CD14-positive monocyte (primary cell): ENCODE data around the gene NUDT1. TPM values are rescaled to one million over a fixed set of nuclear protein-coding genes. Genes with fewer than 3 reads are reported as not detected.

Experiments
- DNase-seq, 3 donors: peaks; one replicate each; pipeline ENCODE4 v3.0.0-alpha.2; 2011 to 2022
- H2AFZ ChIP-seq: 2 replicates; pipeline ENCODE4 v1.6.0; 2012; ENCODE audit warnings: mild to moderate bottlenecking, low read depth, low read length, inconsistent platforms; ENCODE audit not compliant: insufficient read depth, poor library complexity, severe bottlenecking
- H3K27ac ChIP-seq, 2 donors: 1 replicate in 1 of 2; 2 replicates in 1 of 2; pipeline ENCODE4 v1.5.1; 2012 to 2013; ENCODE audit warnings: low read length in 2 of 2, control low read depth in 1 of 2, inconsistent platforms in 1 of 2, low read depth in 1 of 2, mild to moderate bottlenecking in 1 of 2
- H3K27me3 ChIP-seq, 2 donors: one replicate each; pipeline versions ENCODE4 v1.6.0 to v1.6.1; 2011 to 2013; ENCODE audit warnings: low read length in 2 of 2; ENCODE audit not compliant: control insufficient read depth in 2 of 2, insufficient read depth in 2 of 2
- H3K36me3 ChIP-seq, 2 donors: replicated peaks in 1 of 2; 1 replicate in 1 of 2; 2 replicates in 1 of 2; pipeline versions ENCODE4 v1.5.1 to v1.6.1; 2012 to 2013; ENCODE audit warnings: low read length in 2 of 2, control low read depth in 1 of 2, inconsistent platforms in 1 of 2, mild to moderate bottlenecking in 1 of 2; ENCODE audit not compliant: insufficient read depth in 2 of 2, control insufficient read depth in 1 of 2
- H3K4me1 ChIP-seq, 2 donors: 1 replicate in 1 of 2; 2 replicates in 1 of 2; pipeline versions ENCODE4 v1.5.1 to v1.6.1; 2012 to 2013; ENCODE audit warnings: low read length in 2 of 2, control low read depth in 1 of 2, inconsistent platforms in 1 of 2, mild to moderate bottlenecking in 1 of 2, moderate library complexity in 1 of 2; ENCODE audit not compliant: insufficient read depth in 2 of 2, control insufficient read depth in 1 of 2
- H3K4me2 ChIP-seq: replicated peaks from 2 replicates; pipeline ENCODE3; 2012; ENCODE audit warnings: low read length, moderate library complexity, mild to moderate bottlenecking; ENCODE audit not compliant: poor library complexity, severe bottlenecking; ENCODE audit errors: extremely low read depth
- H3K4me3 ChIP-seq, 3 experiments: fragments of 200-600 bp in 1 of 3; sonication (generic) in 1 of 3; replicated peaks in 1 of 3; 1 replicate in 2 of 3; 2 replicates in 1 of 3; pipeline ENCODE4 v1.5.1; 2011 to 2013; ENCODE audit warnings: low read length in 3 of 3, mild to moderate bottlenecking in 3 of 3, control low read depth in 2 of 3, low read depth in 2 of 3, inconsistent platforms in 1 of 3, moderate library complexity in 1 of 3
- H3K79me2 ChIP-seq: 2 replicates; pipeline ENCODE4 v1.6.0; 2012; ENCODE audit warnings: mild to moderate bottlenecking, control low read depth, inconsistent platforms, low read length, moderate library complexity; ENCODE audit not compliant: insufficient read depth
- H3K9ac ChIP-seq: 2 replicates; pipeline ENCODE4 v1.6.0; 2017; ENCODE audit warnings: low read length, mild to moderate bottlenecking; ENCODE audit not compliant: insufficient read depth, poor library complexity, severe bottlenecking
- H3K9me3 ChIP-seq, 2 donors: replicated peaks in 1 of 2; 1 replicate in 1 of 2; 2 replicates in 1 of 2; pipeline versions ENCODE4 v1.5.1 to v1.6.1; 2012 to 2013; ENCODE audit warnings: low read length in 2 of 2, control low read depth in 1 of 2; ENCODE audit not compliant: control insufficient read depth in 1 of 2, insufficient read depth in 1 of 2
- H4K20me1 ChIP-seq: 2 replicates; pipeline ENCODE4 v1.6.0; 2012; ENCODE audit warnings: mild to moderate bottlenecking, low read length, control low read depth, moderate library complexity; ENCODE audit not compliant: insufficient read depth
- H3K27ac Mint-ChIP-seq, 7 donors: one replicate each; pipeline ENCODE4 v1.8.0; 2020; ENCODE audit warnings: mild to moderate bottlenecking in 7 of 7, mixed read lengths in 7 of 7, moderate library complexity in 6 of 7, inconsistent platforms in 2 of 7
- H3K27me3 Mint-ChIP-seq, 3 donors: one replicate each; pipeline ENCODE4 v1.8.0; 2021 to 2022; ENCODE audit warnings: low read depth in 3 of 3, mild to moderate bottlenecking in 3 of 3, mixed read lengths in 3 of 3, moderate library complexity in 3 of 3, inconsistent platforms in 1 of 3
- H3K36me3 Mint-ChIP-seq, 2 donors: one replicate each; pipeline ENCODE4 v1.8.0; 2020; ENCODE audit warnings: mixed read lengths in 2 of 2, inconsistent platforms in 1 of 2, mild to moderate bottlenecking in 1 of 2
- H3K4me1 Mint-ChIP-seq: one replicate; pipeline ENCODE4 v1.8.0; 2020; ENCODE audit warnings: mild to moderate bottlenecking, mixed read lengths
- H3K4me3 Mint-ChIP-seq, 2 donors: one replicate each; pipeline ENCODE4 v1.8.0; 2020; ENCODE audit warnings: mild to moderate bottlenecking in 2 of 2, mixed read lengths in 2 of 2, moderate library complexity in 1 of 2
- H3K9me3 Mint-ChIP-seq, 7 donors: one replicate each; pipeline ENCODE4 v1.8.0; 2020 to 2022; ENCODE audit warnings: mixed read lengths in 7 of 7, mild to moderate bottlenecking in 6 of 7, moderate library complexity in 6 of 7, inconsistent platforms in 2 of 7
- WGBS: methylation state at CpG from one replicate; pipeline ENCODE4 v1.1.5; 2013; ENCODE audit warnings: missing lambda C conversion rate; ENCODE audit not compliant: insufficient coverage; 5-methylcytosine and 5-hydroxymethylcytosine counted together
- intact Hi-C, 2 donors: fragments of 100-400 bp; cut with micrococcal nuclease; formaldehyde crosslinking; loops; one replicate each; pipeline versions ENCODE4 v1.15.0 to v1.15.1; 2023
- polyA plus RNA-seq, 3 donors: library from polyadenylated mRNA; depleted of rRNA in 1 of 3; unstranded in 2 of 3; stranded (reverse) in 1 of 3; fragments of 300-500 nt in 2 of 3; fragments of >200 nt in 1 of 3; fragmentation: Illumina TruSeq in 2 of 3; gene quantifications; 1 replicate in 2 of 3; 2 replicates in 1 of 3; pipeline ENCODE4 v1.2.3, GENCODE V29; 2012 to 2021
- TF ChIP-seq, protein P1 (sequence below): fragments of 200-600 bp; IDR thresholded peaks from one replicate; pipeline ENCODE4 v1.8.0; 2022; ENCODE audit warnings: antibody characterized with exemption, mild to moderate bottlenecking

NUDT1 gene
- polyA plus RNA-seq, 3 donors = 19.6 to 42.6 (median 40.8) TPM

GRCh38 chr7:2220030-2220429 lies 22.0 kb upstream of the NUDT1 start:
- Mint-ChIP-seq H3K27ac (peak overlapping the region in 1 of 7 donors; percentile 69), H3K27me3 (peaks cover 0 to 3% (median 0%) of the 10 kb centered on the region in 3 donors), H3K36me3 (peaks cover 89 to 98% of the 10 kb centered on the region in 2 donors), H3K4me3 (no peak overlapping the region), H3K4me1 (no peaks in the 10 kb centered on the region), H3K9me3 (peaks cover 0 to 2% (median 0%) of the 10 kb centered on the region in 7 donors)
- DNase-seq = no peak
- Histone ChIP-seq H4K20me1 (peaks cover 9% of the 10 kb centered on the region), H3K4me3 (no peak overlapping the region), H3K79me2 (no peaks in the 10 kb centered on the region), H3K4me1 (no peaks in the 10 kb centered on the region), H3K36me3 (peaks cover 86 to 100% of the 10 kb centered on the region in 2 donors), H3K27ac (no peak overlapping the region), H3K27me3 (no peaks in the 10 kb centered on the region), H3K9me3 (no peaks in the 10 kb centered on the region), H2AFZ (no peak overlapping the region), H3K9ac (no peak overlapping the region), H3K4me2 (no peak overlapping the region)
- intact Hi-C loops = no loop called here
- WGBS = 97% methylated on average over 14 of the region's 19 CpGs
- TF ChIP-seq, protein P1, sequence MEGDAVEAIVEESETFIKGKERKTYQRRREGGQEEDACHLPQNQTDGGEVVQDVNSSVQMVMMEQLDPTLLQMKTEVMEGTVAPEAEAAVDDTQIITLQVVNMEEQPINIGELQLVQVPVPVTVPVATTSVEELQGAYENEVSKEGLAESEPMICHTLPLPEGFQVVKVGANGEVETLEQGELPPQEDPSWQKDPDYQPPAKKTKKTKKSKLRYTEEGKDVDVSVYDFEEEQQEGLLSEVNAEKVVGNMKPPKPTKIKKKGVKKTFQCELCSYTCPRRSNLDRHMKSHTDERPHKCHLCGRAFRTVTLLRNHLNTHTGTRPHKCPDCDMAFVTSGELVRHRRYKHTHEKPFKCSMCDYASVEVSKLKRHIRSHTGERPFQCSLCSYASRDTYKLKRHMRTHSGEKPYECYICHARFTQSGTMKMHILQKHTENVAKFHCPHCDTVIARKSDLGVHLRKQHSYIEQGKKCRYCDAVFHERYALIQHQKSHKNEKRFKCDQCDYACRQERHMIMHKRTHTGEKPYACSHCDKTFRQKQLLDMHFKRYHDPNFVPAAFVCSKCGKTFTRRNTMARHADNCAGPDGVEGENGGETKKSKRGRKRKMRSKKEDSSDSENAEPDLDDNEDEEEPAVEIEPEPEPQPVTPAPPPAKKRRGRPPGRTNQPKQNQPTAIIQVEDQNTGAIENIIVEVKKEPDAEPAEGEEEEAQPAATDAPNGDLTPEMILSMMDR = no peak

DNA sequence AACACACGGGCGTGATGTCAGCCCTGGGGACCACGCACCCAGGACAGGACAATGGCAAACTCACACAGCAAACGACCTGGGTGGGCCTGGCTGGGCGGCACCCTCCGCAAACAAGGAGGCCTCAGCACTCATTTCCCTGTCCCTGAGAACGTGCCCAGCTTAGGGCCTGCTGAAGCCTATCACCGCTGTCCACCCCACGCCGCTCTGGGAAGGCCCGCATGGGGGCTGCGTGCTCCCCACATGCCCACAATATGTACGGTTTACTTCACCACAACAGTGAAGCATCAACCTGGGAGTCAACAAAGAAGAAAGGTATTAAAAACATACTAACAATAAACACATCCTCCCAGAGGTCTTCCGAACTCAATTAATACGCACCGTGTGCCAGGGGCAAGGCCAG lies 21.5 kb upstream of the NUDT1 start:
- no peak for DNase-seq
- over 99% methylated on average over 13 of the region's 16 CpGs for WGBS
- TF ChIP-seq, protein P1 = no peak
- no peaks in the 10 kb centered on the region for H3K4me1 Mint-ChIP-seq
- intact Hi-C loops = no loop called here
- Histone ChIP-seq H2AFZ (no peak overlapping the region), H3K4me3 (no peak overlapping the region), H3K36me3 (peaks cover 86 to 100% of the 10 kb centered on the region in 2 donors), H3K4me1 (no peaks in the 10 kb centered on the region), H3K4me2 (no peak overlapping the region), H3K79me2 (no peaks in the 10 kb centered on the region), H3K9me3 (no peaks in the 10 kb centered on the region), H4K20me1 (peaks cover 9% of the 10 kb centered on the region), H3K27ac (no peak overlapping the region), H3K27me3 (no peaks in the 10 kb centered on the region), H3K9ac (no peak overlapping the region)
- H3K36me3 Mint-ChIP-seq = peaks cover 88 to 98% of the 10 kb centered on the region in 2 donors
- peaks cover 0 to 3% (median 0%) of the 10 kb centered on the region in 3 donors for H3K27me3 Mint-ChIP-seq
- no peak overlapping the region for H3K27ac Mint-ChIP-seq
- H3K9me3 Mint-ChIP-seq = peaks cover 0 to 2% (median 0%) of the 10 kb centered on the region in 7 donors
- H3K4me3 Mint-ChIP-seq = no peak overlapping the region
